Left cardiac atrium (tissue), 4 donors: ENCODE measurements around the gene NECTIN1. TPM values are rescaled to one million over a fixed set of nuclear protein-coding genes. Genes with fewer than 3 reads are reported as not detected.

ENCODE experiments used
- ATAC-seq, 2 donors: fragments of 200-7000 bp; cut with Tn5 transposase; one replicate each; pipeline ENCODE4 v1.9.1; 2020; ENCODE audit warnings: mild to moderate bottlenecking in 2 of 2, moderate library complexity in 2 of 2
- DNase-seq: peaks from one replicate; pipeline ENCODE4 v3.0.0-alpha.2; 2020
- intact Hi-C, 2 donors: fragments of 100-400 bp; cut with DNase I; formaldehyde crosslinking; loops; one replicate each; pipeline versions ENCODE4 v1.14.1 to v1.15.1; 2022 to 2023
- total RNA-seq, 2 donors: library from RNA; stranded (reverse); fragmentation: NEBNext Ultra II Directional; extraction: Animal tissue kit (Norgen Biotek cat#: 25700); gene quantifications; one replicate each; pipeline ENCODE4 v1.2.1, GENCODE V29; 2021
- donor health status: DM: no; HTN: yes; CAD: no.
- donor health status: DM: no; HTN: yes; CAD: no; lungs with severe emphysema.
- donor health status: DM: yes; HTN: yes; CAD: no.
- donor health status: Dilated cardiomyopathy.

The NECTIN1 gene
- total RNA-seq, 2 donors from 2014 or later: 6.6 to 8.8 TPM

DNA sequence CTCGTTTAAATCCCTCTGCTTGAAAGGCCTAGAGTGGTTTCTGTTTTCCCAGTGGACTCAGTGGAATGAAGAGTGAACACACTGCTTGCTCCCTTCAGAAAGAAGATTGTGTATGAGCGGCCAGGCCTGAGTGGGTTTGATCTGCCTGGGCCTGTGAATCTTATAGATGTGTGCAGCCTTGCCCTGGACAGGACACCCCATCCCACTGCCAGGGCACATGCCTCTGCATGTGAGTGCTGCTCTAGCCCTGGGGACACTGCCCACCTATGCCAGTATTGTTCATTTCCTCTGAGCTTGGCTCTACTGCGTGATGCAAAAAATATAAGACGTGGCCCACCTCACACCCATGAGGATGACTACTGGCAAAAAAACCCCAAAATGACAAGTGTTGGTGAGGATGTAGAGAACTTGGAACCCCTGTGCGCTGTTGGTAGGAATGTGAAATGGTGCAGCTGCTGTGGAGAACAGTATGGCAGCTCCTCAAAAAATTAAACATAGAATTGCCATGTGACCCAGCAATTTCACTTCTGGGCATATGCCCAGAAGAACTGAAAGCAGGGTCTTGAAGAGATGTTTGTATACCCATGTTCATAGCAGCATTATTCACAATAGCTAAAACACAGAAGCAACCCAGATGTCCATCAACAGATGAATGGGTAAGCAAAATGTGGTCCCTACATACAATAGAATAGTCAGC lies 27.3 kb upstream of the NECTIN1 start:
- DNase-seq (no peak), ATAC-seq (no peak)
- intact Hi-C loops: no loop called here

DNA sequence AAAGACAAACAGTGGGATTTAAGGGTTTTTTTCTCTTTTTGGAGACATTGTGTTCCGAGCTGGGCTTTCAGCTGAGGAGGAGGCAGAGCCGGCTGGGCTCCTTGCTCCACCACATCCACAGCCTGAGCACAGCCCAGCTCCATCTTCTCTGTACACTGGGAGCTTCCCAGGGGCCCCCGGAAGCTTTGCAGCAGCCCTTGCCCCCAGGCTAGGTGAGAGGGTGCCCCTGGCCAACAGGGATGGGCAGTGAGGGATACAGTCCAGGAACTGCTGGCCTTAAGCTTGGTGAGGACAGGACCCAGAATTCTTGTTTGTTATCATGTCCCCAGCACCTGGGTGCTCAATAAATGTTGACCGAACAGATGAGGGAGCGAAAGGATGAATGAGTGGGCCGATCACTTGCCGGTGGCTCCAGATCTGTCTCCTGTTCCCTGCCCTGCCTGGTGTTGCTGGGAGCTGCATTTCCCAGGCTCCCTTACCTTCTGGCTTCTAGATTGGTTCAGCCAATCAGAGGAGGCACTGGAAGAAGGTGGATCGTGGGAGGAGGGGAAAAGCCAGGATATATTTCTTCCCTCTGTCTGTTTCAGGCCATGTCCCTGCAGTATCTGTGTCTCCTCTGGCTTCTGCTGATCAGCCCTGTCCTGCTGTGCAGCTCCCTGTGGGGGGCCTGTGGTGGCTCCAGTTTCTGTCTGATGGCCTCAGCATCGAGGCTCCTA lies 26.5 kb upstream of the NECTIN1 start:
- no peak for DNase-seq
- intact Hi-C loops: no loop called here
- no peak for ATAC-seq

DNA sequence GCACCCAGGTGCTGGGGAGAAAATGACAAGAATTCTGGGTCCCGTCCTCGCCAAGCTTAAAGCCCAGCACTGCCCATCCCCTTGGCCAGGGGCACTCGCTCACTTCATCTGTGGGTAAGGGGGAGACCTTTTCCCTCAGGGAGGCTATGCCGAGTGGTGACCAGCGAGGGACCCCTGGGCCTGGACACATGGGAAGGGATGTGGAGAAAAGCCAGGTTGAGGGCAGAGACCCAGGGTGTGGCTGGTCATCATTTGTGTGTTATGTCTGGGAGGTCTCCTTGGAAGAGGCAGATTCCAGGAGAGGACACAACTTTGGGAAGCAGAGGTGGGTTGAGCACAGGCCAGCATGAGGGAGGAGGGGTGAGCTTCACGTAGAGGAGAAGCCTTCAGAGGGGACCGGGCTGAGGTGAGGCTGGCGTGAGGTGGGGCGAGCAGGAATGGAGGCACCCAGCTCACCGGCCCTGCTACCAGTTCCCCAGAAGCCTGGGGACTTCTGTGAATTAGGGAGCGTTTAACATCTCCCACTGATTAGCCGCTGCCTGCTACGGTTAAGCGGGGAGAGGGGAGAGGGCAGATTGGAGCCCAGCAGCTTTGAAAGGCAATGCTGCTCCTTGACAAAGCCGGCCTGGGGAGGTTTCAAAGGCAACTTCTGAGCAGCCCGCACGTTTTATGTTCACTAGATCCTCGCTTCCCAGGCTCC lies 25.8 kb upstream of the NECTIN1 start:
- DNase-seq: no peak
- no peak for ATAC-seq
- intact Hi-C loops: no loop called here

DNA sequence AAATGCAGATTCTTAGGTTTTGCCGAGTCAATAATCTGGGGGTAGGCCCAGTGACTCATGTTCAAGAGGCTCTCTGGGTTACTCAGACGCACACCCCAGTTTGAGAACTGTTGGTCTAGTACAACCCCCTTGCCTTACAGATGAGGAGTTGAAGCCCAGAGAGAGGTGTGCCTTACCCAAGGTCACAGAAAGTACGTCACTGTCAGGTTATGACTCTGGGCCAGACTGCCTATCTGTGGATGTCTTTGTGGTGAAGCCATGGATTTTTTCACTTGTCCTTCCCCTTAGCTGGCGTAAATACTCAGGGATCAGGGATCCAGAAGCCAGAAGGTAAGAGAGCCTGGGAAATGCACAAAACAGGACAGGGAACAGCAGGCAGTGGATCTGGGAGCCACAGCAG lies 25.2 kb upstream of the NECTIN1 start:
- ATAC-seq (no peak), DNase-seq (no peak)
- intact Hi-C loops: no loop called here

DNA sequence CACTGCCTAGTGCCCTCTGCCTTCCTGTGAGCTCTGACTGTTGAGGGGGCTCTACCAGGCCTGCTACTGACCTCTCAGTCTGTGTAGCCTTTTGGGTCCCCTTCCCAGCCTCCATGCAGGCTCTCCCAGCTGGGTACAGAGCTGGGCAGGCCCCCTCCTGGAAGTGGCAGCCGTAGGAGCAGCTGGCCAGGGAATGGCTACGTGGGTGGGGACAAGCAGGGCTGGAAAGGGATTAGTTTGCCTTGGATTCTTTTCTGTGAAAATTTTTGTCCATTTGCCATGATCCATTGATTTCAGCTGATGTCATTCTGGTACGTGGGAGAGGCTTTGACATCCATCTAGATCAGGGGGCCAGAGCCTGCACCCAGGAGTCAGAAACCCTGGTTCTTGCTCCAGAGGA lies 23.9 kb upstream of the NECTIN1 start:
- intact Hi-C loops: no loop called here
- ATAC-seq: peak; percentile 33 to 55
- no peak for DNase-seq

DNA sequence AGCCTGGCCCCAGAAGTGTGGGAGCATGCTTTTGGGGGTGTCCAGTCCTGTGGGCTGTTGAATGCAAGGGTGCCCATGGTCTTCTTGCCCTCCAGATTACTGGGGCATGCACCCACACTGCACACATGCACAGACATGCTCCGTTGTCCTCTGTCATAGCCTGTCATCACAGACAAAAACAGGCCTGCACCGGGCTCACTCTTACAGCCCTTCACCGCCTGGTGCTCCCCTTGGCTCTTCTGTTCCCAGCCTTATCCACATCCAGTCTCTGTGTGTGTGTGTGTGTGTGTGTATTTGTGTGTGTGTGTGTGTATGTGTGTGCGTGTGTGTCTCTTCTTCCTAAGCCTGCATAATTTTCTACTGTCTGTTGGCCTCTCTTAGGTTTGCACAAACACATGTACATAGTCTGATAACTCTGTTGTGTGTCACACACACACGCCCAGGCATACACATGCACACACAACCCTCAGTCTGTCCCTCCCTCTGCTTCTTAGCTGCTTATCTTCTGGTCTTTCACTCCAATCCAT lies 23.4 kb upstream of the NECTIN1 start:
- intact Hi-C loops: no loop called here
- ATAC-seq (no peak), DNase-seq (no peak)

DNA sequence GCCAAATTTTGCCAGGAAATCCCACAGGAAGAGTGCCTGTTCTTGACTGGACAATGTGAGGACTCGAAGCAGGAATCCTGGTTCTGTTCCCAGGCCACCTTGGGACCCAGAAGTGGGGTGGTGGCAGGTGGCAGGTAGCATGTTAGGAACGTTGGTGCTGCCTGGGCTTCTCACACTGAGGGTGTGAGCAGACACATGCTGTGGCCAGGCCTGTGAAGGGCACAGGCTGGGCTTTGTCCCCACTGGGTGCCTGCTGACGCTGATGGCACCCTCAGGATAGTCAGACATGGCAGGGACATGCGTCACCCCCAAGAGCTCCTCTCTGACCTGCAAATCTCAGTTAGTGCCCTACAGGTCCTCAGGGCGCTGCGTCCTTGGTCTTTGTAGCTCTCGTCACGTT lies 21.1 kb upstream of the NECTIN1 start:
- DNase-seq (no peak), ATAC-seq (no peak)
- intact Hi-C loops: no loop called here

DNA sequence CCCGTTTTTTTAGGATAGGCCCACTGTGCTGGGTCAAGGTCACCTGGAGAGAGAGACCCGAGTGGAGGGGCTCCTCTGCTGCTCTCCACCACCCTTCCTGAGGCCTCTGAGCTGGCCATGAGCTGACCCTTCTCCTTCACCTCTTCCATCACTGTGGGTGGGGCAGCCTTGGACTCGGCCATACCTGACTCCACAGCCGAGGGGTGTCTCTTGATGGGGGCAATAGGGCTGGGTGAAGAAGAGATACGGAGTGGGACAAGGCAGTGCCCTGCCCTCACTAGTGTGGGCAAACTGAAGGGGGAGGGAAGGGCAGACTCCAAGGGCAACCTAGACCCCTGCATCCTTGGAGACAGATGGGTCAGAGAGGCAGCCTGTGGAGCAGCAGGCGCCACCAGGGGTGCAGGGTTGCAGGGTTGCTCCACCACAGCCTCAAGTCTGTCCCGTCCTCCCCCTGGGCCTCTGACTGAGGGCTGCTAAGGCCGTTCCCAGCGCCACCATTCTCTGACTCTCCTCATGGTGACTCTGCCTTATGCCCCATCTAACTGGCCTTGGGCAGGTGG lies 20.1 kb upstream of the NECTIN1 start:
- intact Hi-C loops: no loop called here
- no peak for ATAC-seq
- DNase-seq: no peak

DNA sequence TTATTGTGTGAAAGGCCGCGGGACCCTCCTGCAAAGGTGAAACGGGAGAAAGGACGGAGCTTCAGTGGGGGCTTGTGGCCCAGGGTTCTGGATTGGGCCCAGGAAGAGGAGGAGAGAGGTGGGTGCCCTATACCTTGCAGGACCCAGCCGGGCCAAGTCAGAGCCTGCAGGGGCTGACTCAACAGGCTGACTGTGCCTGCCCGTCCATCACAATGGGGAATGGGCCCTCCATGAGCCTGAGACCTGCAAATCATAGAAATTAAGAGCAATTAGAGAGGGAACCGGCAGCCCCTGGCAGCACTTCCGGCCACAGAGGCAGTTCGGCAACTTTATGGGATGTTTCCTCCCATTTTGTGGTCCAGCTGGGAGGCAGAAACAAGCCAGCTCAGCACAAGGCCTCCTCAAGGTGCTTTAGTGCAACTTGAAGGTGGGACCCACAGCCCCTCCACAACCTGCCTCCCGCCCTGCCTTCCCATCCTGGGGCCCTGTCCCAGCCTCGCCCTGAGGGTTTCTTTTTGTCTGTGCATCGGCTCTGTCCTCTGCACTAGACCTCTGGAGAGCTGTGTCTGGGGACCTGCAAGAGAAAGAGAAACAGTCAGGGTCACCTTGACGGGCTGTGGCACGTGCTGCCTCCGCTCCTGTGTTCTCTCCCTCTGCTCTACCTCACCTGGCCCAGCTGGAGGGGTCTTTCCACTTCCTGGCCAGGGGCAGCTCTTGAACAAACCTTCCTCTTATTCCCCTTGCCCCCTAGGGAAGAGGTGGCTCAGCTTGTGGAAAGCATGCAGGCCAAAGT lies 19.1 kb upstream of the NECTIN1 start:
- intact Hi-C loops: no loop called here
- no peak for ATAC-seq
- DNase-seq: no peak

DNA sequence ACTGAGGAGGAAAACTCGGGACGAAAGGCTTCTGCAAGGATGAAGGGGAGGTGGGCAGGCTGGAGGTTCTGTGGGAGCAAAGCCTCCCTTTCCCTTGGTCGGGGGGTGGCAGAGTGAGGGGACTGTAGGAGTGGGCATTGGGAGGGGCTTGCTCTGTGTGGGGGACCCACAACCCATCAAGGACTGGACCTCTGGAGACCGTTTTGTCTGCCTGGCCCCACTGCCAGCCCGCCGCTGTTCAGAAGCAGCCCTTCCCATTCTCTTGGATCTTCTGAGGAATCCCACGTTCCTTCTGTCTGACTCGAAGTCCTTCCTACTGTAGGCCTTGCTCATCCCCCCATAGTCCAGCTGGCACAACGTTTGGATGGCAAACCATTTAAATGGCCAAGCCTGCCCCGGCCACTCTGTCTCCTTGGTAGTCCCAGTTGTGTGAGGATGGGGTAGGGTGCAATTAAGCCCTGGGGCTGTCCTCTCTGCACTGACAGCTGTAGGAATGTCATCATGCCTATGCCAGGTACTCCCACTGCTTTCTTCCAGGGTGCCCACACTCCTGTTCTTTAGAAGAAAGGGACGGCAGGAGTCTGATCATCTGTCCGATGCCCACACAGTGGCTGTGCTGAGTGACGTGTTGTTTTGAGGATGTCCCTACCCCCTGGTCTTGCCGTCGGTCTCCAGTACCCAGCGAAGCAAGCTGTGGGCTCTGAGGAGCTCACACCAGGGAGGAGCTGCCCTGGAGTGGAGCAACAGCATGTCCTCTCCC lies 17.0 kb upstream of the NECTIN1 start:
- intact Hi-C loops: no loop called here
- ATAC-seq: no peak
- DNase-seq: no peak

DNA sequence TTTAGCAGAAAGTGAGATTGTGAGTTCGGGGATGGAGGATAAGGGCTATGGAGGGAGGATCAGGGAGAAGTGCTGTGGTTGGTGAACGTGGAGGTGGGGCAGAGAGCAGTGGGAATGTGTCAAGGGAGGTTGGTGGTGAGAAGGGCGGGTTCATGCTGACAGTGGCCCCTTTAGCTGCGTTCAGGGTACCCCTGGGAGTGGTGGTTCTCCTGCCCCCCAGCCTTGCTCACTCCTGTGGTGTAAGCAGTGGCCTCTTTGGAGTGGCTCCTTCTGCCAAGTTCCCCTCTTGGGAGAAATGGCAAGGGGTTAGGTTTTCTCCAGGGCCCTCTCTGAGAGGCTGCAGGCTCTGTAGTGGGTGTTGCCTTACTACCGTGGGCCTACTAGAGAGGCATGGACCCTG lies 16.1 kb upstream of the NECTIN1 start:
- ATAC-seq (no peak), DNase-seq (no peak)
- intact Hi-C loops: no loop called here

DNA sequence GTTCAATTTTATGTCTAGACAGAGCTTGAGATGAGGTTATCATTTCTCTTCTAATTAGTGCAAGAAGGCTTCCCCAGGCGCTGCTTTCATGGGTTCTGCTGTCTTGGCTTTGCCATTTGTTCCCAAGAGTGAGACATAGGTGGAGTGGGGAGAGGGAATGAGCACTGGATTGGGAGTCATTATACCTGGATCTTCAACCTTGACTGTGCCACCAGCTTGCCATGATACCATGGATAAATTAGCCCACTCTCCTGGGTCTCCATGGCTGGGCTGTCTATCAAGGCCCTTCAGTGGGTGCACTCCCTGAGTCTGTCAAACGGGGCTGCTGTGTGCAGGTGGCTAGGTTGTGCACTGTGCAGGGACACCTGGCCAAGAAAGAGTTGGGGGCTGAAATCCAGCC lies 15.6 kb upstream of the NECTIN1 start:
- ATAC-seq (no peak), DNase-seq (no peak)
- intact Hi-C loops: loop anchor here in 1 of 2 donors (5.0 kb wide), 1 partner anchor 77 kb away; no protein-coding TSS in a partner anchor

DNA sequence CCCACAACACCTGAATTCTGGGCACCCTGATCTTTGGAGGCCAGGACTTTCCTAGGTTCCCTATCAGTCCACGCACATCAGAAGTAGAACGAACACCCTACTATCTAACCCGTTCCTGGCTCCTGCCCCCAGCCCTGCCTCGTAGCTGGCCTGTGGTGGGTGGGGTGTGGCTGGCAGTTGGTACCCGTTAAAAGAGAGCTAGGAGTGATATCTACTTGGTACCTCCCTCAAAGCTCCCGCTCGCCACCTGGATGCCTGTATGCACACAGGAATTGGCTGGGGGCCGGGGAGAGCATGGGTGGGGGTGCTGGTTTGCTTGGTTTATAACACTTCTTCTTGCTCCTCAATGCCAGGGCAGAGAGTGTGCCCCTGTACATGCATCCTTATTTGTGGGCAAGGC lies 14.0 kb upstream of the NECTIN1 start:
- intact Hi-C loops: loop anchor here in 1 of 2 donors (5.0 kb wide), 1 partner anchor 76 kb away; no protein-coding TSS in a partner anchor
- ATAC-seq (no peak), DNase-seq (no peak)

DNA sequence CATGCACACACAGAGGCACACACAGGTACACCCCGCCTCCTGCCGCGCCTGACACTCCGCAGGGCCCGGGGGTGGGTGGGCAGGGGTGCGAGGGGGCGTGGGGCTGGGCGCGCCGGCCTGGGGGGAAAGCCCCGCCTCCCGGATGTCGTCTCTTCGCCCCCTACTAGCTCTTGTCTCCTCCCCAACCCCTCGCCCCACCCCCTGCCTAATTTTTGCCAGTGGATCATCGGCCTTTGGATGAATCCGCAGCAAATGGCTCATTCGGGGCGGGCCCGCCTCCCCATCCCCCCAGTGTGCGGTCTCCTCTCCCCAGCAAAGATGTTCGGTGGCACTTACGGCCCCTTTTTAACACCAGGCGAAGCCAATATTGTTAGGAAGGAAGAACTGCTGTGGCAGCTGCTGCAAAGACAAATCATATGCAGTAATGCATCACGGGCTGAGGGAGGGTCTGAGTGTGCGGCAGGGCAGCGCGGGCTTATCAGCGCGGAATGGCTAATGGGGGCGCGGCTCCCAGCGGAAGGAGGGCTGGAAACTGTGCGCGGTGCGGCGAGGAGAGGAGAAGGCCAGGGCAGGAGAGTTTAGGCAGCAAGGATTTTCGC lies 13.4 kb upstream of the NECTIN1 start:
- intact Hi-C loops: loop anchor here in 1 of 2 donors (5.0 kb wide), 1 partner anchor 75 kb away; no protein-coding TSS in a partner anchor
- peak; percentile 42 to 83 for ATAC-seq
- no peak for DNase-seq

DNA sequence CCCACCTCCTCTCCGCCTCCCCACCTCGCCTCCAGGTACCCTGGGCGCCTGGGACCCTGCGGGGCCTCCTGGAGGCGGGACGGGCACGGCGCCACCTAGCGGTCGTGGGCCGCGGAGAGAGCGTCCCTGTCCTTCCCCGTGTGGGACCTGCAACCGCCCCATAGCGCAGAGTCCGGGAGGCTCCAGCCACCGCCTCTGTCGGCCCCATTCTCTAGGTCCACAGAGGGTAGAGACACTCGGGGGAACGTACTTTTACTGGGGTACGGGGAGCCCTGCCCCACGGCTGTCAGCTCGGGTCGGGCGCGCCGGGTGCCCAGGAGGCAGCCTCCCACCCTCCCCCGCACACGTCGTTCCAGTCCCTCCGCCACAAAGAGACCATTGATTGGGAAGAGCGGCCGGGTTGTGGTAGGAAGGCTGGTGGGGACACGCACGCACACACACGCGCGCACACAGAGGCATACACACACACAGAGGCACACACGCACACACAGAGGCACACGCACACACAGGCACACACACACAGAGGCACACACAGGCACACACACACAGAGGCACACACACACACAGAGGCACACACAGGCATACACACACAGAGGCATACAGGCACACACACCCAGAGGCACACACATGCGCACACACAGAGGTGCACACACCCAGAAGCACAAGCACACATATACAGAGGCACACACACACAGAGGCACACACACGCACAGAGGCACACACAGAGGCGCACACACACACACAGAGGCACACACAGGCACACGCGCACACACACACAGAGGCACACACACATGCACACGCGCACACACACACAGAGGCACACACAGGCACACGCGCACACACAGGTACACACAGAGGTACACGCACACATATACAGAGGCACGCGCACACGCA lies 12.6 kb upstream of the NECTIN1 start:
- peak; percentile 65 for DNase-seq
- peak; percentile 69 to 78 for ATAC-seq
- intact Hi-C loops: loop anchor here in 1 of 2 donors (5.0 kb wide), 1 partner anchor 74 kb away; no protein-coding TSS in a partner anchor

DNA sequence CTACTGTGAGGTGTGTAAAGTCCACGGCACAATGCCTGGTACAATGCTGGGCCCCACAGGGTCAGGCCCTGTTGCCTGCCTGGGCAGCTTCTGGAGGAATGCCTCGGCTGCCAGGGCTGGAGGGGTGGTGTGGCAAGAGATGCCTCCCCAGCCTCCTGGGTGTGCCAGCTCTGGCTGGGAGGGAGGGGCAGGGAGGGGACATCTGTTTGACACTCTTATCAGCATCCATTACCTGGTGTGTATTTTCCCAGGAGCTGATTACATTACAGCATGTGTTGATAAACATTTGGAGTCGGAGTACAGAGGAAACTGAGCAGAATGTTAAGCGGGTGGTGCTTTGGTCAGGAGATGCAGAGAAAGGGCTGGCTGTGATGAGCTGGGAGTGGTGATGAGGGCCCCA lies 11.0 kb upstream of the NECTIN1 start:
- intact Hi-C loops: loop anchor here in 1 of 2 donors (5.0 kb wide), 1 partner anchor 73 kb away; no protein-coding TSS in a partner anchor
- DNase-seq (no peak), ATAC-seq (no peak)
